ENCODE results near the gene CLK2.

CLK2 gene

DNA sequence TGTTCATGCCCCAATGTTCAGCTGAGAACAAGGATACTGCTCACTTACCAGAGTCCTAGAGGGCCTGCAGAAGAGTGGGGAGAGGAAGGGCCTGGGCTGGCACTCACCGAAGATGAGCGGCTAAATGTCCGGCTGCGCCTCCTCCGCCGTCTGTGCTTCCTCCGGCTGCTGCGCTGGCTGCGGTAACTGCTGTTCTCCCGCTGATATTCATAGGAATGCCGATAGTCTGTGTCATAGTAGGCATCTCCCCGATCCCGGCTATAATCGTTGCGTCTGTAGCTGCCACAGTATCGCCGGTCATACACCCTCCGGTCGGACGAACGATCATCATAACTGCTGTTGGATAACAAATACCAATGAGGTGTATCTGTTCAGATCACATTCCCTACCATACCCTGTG lies 3.9 kb downstream of the CLK2 start:
- no peak for DNase-seq (ENCODE audit: low spot score)
- in situ Hi-C loops (cut with MboI; ENCODE audit: low pct_unique_long_range_greater_than_20kb, low sequenced_read_pairs, unreplicated experiment), result loop anchor here (25.0 kb wide), 1 partner anchor 318 kb away; no protein-coding TSS in a partner anchor
- TF ChIP-seq, protein P1, sequence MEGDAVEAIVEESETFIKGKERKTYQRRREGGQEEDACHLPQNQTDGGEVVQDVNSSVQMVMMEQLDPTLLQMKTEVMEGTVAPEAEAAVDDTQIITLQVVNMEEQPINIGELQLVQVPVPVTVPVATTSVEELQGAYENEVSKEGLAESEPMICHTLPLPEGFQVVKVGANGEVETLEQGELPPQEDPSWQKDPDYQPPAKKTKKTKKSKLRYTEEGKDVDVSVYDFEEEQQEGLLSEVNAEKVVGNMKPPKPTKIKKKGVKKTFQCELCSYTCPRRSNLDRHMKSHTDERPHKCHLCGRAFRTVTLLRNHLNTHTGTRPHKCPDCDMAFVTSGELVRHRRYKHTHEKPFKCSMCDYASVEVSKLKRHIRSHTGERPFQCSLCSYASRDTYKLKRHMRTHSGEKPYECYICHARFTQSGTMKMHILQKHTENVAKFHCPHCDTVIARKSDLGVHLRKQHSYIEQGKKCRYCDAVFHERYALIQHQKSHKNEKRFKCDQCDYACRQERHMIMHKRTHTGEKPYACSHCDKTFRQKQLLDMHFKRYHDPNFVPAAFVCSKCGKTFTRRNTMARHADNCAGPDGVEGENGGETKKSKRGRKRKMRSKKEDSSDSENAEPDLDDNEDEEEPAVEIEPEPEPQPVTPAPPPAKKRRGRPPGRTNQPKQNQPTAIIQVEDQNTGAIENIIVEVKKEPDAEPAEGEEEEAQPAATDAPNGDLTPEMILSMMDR (IDR thresholded peaks at IDR 0.05; ENCODE audit: extremely low read depth, insufficient read depth, missing control alignments), result no peak

- TF ChIP-seq, protein P1 (IDR thresholded peaks at IDR 0.05; ENCODE audit: extremely low read depth, insufficient read depth, missing control alignments), result no peak
- in situ Hi-C loops (cut with MboI; ENCODE audit: low pct_unique_long_range_greater_than_20kb, low sequenced_read_pairs, unreplicated experiment), result loop anchor here (25.0 kb wide), 1 partner anchor 319 kb away; no protein-coding TSS in a partner anchor
- no peak for DNase-seq (ENCODE audit: low spot score)
Measured at GRCh38 chr1:155268630-155269029, 4.7 kb downstream of the CLK2 start.

GRCh38 chr1:155267373-155267772 lies 5.9 kb downstream of the CLK2 start:
- TF ChIP-seq, protein P1 (IDR thresholded peaks at IDR 0.05; ENCODE audit: extremely low read depth, insufficient read depth, missing control alignments), result no peak
- no peak for DNase-seq (ENCODE audit: low spot score)
- in situ Hi-C loops (cut with MboI; ENCODE audit: low pct_unique_long_range_greater_than_20kb, low sequenced_read_pairs, unreplicated experiment), result loop anchor here (25.0 kb wide), 1 partner anchor 320 kb away; no protein-coding TSS in a partner anchor

DNA sequence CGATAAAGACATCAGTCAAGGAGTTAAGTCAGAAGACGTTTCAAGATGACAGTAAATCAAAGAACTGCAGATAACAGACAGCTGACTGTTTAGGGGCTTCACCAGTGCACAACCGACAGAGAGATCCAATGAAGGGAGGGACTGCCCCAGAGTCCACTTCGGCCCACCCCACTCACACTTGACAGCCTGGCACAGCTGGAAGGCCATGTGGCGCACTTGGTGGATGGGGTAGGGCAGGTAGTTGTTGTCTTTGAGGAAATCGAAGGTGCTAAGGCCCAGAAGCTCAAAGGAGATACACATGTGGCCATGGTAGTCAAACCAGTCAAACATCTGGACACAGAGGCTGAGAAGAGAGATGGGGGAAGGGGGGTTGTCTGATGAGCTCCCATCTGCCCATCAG lies 6.8 kb downstream of the CLK2 start:
- in situ Hi-C loops (cut with MboI; ENCODE audit: low pct_unique_long_range_greater_than_20kb, low sequenced_read_pairs, unreplicated experiment), result loop anchor here (25.0 kb wide), 1 partner anchor 321 kb away; no protein-coding TSS in a partner anchor
- TF ChIP-seq, protein P1 (IDR thresholded peaks at IDR 0.05; ENCODE audit: extremely low read depth, insufficient read depth, missing control alignments), result no peak
- DNase-seq (ENCODE audit: low spot score), result no peak

DNA sequence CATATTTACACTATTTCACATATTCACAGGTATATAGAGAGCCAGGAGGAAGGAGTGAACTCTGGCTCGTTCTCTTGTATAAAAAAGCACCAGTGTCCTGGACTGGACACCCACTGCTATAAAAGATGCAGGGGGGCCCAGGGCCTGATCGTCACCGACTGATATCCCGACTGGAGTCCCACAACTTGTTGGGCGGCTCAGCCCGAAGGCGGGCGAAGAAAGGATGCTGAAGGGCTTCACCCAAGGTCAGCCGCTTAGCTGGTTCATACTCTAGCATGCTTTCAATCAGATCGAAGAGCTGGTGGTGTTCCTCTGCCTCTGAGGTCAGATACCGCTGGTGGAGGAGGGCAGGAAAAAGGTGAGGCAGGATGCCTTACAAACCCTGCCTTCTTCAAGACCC lies 10.2 kb downstream of the CLK2 start:
- in situ Hi-C loops (cut with MboI; ENCODE audit: low pct_unique_long_range_greater_than_20kb, low sequenced_read_pairs, unreplicated experiment), result loop anchor here (25.0 kb wide), 1 partner anchor 324 kb away; no protein-coding TSS in a partner anchor
- TF ChIP-seq, protein P1 (IDR thresholded peaks at IDR 0.05; ENCODE audit: extremely low read depth, insufficient read depth, missing control alignments), result no peak
- DNase-seq (ENCODE audit: low spot score), result no peak

- in situ Hi-C loops (cut with MboI; ENCODE audit: low pct_unique_long_range_greater_than_20kb, low sequenced_read_pairs, unreplicated experiment), result loop anchor here (25.0 kb wide), 1 partner anchor 325 kb away; no protein-coding TSS in a partner anchor
- TF ChIP-seq, protein P1 (IDR thresholded peaks at IDR 0.05; ENCODE audit: extremely low read depth, insufficient read depth, missing control alignments), result no peak
- peak; percentile 97 for DNase-seq (ENCODE audit: low spot score)
Measured at GRCh38 chr1:155261852-155262673, 11.2 kb downstream of the CLK2 start, which contains the start of gene SCAMP3. SCAMP3 (minus strand) TSS chr1:155262360; CDS start chr1:155262151, 209 bp downstream.

All from GM13977 (cell line).